ENCODE measurements around the gene SMIM33. TPM values are rescaled to one million over a fixed set of nuclear protein-coding genes. Genes with fewer than 3 reads are reported as not detected.
A peak's percentile ranks its signal among the peaks of the same experiment; 100 is the strongest.

The SMIM33 gene
- total and polyA plus RNA-seq, 2 of the 13 experiments (the other 11 are each of a cell fraction or from before 2014, with no cell fraction given), result not detected

DNA sequence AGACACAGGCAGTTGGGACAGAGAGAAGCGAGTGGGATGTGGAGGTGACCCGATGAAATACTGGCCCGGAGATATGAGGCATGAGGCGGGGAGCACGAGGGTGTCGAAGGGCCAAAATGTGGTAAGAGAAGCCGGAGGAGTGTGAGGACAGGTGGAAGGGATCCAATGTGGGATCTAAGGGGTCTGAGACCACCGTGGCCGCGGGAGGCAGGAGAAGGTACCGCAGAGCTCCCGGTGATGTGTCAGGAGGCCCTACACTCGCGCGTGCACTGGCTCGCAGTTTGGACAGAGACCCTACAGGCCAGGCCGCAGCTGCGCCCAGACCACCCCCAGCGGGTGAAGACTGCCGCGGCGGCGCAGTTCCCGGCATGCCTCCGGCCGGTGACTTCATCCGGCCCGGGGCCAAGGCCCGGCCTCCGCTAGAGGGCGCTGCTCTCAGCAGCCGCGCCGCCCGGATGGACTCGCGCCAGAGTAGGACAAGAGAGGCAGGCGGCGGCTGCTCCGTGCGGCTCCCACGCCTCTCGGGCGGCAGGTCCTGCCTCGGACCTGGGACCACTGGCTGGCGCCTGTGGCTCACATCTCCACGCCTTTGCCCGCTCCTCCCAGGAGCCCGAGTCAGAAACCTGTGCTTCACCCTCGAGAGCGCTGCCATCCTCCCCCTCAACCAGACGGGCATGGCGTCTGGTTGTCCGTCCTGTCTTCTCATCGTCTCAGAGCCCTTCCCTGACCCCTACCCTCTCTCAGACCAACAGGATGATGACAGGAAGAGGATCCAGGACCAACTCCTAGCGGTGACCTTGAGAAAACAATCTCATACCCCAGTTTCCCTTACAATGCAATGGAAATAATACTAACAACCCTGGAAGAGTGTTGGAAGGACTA lies 47.1 kb downstream of the SMIM33 start (continued):
- TF ChIP-seq, protein P1, sequence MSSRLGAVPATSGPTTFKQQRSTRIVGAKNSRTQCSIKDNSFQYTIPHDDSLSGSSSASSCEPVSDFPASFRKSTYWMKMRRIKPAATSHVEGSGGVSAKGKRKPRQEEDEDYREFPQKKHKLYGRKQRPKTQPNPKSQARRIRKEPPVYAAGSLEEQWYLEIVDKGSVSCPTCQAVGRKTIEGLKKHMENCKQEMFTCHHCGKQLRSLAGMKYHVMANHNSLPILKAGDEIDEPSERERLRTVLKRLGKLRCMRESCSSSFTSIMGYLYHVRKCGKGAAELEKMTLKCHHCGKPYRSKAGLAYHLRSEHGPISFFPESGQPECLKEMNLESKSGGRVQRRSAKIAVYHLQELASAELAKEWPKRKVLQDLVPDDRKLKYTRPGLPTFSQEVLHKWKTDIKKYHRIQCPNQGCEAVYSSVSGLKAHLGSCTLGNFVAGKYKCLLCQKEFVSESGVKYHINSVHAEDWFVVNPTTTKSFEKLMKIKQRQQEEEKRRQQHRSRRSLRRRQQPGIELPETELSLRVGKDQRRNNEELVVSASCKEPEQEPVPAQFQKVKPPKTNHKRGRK (CRISPR knock-in tag; IDR thresholded peaks at IDR 0.05), result no peak
- TF ChIP-seq ELF3 (CRISPR knock-in tag; IDR thresholded peaks at IDR 0.05) (peak; percentile 47), TOPORS (CRISPR knock-in tag; IDR thresholded peaks at IDR 0.05) (peak; percentile 88; the same call in 1 of the 2 replicates), SMARCE1 (IDR thresholded peaks at IDR 0.05; ENCODE audit: borderline replicate concordance) (no peak), MAZ (IDR thresholded peaks at IDR 0.05; ENCODE audit: borderline replicate concordance, low read depth, low read length) (no peak), MAZ (CRISPR knock-in tag; IDR thresholded peaks at IDR 0.05; ENCODE audit: low read depth) (peak; percentile 93), JDP2 (CRISPR knock-in tag; IDR thresholded peaks at IDR 0.05; ENCODE audit: borderline replicate concordance) (no peak), MEIS1 (CRISPR knock-in tag; IDR thresholded peaks at IDR 0.05; ENCODE audit: borderline replicate concordance) (no peak; the same call in 1 of the 2 replicates), IKZF1 (IDR thresholded peaks at IDR 0.05) (no peak), ZNF367 (CRISPR knock-in tag; IDR thresholded peaks at IDR 0.05; ENCODE audit: borderline replicate concordance) (0 out of 2 replicates have a peak, but pooled peaks have one; percentile 40), ETV5 (CRISPR knock-in tag; IDR thresholded peaks at IDR 0.05; ENCODE audit: borderline replicate concordance) (peak; percentile 87; the same call in 1 of the 2 replicates), NR1H2 (CRISPR knock-in tag; IDR thresholded peaks at IDR 0.05; ENCODE audit: borderline replicate concordance, low read depth) (no peak), ZNF773 (CRISPR knock-in tag; IDR thresholded peaks at IDR 0.05; ENCODE audit: borderline replicate concordance) (no peak; the same call in 1 of the 2 replicates)
- TF ChIP-seq, protein P2, sequence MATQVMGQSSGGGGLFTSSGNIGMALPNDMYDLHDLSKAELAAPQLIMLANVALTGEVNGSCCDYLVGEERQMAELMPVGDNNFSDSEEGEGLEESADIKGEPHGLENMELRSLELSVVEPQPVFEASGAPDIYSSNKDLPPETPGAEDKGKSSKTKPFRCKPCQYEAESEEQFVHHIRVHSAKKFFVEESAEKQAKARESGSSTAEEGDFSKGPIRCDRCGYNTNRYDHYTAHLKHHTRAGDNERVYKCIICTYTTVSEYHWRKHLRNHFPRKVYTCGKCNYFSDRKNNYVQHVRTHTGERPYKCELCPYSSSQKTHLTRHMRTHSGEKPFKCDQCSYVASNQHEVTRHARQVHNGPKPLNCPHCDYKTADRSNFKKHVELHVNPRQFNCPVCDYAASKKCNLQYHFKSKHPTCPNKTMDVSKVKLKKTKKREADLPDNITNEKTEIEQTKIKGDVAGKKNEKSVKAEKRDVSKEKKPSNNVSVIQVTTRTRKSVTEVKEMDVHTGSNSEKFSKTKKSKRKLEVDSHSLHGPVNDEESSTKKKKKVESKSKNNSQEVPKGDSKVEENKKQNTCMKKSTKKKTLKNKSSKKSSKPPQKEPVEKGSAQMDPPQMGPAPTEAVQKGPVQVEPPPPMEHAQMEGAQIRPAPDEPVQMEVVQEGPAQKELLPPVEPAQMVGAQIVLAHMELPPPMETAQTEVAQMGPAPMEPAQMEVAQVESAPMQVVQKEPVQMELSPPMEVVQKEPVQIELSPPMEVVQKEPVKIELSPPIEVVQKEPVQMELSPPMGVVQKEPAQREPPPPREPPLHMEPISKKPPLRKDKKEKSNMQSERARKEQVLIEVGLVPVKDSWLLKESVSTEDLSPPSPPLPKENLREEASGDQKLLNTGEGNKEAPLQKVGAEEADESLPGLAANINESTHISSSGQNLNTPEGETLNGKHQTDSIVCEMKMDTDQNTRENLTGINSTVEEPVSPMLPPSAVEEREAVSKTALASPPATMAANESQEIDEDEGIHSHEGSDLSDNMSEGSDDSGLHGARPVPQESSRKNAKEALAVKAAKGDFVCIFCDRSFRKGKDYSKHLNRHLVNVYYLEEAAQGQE (IDR thresholded peaks at IDR 0.05; ENCODE audit: borderline replicate concordance in 1 of 2, low read depth in 1 of 2, low read length in 2 of 2), result peak in 1 of 2 experiments; percentile 55; a peak in 1 of 4 replicates
- TF ChIP-seq, protein P3, sequence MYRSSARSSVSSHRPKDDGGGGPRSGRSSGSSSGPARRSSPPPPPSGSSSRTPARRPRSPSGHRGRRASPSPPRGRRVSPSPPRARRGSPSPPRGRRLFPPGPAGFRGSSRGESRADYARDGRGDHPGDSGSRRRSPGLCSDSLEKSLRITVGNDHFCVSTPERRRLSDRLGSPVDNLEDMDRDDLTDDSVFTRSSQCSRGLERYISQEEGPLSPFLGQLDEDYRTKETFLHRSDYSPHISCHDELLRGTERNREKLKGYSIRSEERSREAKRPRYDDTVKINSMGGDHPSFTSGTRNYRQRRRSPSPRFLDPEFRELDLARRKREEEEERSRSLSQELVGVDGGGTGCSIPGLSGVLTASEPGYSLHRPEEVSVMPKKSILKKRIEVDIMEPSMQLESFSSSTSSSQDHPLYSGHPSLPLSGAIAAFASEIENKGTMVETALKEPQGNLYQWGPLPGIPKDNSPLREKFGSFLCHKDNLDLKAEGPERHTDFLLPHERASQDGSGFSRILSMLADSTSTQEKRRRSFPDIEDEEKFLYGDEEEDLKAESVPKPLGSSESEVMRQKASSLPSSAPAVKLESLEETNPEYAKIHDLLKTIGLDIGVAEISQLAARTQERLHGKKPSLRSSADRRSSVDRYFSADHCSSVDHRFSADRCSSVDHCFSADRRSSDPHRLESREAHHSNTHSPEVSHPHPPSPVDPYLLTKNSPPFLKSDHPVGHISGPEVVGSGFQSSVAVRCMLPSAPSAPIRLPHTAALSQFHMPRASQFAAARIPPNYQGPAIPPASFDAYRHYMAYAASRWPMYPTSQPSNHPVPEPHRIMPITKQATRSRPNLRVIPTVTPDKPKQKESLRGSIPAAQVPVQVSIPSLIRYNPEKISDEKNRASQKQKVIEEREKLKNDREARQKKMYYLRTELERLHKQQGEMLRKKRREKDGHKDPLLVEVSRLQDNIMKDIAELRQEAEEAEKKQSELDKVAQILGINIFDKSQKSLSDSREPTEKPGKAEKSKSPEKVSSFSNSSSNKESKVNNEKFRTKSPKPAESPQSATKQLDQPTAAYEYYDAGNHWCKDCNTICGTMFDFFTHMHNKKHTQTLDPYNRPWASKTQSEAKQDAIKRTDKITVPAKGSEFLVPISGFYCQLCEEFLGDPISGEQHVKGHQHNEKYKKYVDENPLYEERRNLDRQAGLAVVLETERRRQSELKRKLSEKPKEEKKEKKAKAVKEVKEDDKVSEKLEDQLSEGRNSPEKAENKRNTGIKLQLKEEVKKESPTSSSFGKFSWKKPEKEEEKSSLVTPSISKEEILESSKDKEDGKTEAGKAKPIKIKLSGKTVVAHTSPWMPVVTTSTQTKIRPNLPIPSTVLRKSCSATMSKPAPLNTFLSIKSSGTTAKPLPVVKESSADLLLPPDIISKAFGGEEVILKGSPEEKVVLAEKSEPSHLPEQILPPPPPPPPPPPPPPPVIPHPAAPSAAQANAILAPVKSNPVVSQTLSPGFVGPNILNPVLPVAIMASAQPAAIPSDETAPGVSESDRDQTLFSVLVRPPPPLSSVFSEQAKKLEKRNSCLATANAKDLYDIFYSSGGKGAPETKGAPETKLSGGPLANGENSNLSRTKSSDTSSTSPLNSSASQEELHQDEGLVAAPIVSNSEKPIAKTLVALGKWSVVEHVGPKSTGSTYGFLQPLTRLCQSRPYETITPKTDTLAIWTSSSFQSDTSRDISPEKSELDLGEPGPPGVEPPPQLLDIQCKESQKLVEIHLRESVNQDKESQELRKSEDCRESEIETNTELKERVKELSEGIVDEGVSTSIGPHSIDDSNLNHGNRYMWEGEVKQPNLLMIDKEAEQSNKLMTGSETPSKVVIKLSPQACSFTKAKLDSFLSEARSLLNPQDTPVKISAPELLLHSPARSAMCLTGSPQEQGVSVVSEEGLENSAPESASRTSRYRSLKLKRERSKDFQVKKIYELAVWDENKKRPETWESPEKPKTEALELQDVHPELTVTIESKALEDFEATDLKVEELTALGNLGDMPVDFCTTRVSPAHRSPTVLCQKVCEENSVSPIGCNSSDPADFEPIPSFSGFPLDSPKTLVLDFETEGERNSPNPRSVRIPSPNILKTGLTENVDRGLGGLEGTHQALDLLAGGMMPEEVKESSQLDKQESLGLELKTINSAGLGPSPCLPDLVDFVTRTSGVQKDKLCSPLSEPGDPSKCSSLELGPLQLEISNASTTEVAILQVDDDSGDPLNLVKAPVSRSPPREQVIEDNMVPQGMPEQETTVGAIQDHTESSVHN (CRISPR knock-in tag; IDR thresholded peaks at IDR 0.05), result no peak

Data from HepG2 (cell line).